ENCODE measurements around the gene UNC45A.

DNA sequence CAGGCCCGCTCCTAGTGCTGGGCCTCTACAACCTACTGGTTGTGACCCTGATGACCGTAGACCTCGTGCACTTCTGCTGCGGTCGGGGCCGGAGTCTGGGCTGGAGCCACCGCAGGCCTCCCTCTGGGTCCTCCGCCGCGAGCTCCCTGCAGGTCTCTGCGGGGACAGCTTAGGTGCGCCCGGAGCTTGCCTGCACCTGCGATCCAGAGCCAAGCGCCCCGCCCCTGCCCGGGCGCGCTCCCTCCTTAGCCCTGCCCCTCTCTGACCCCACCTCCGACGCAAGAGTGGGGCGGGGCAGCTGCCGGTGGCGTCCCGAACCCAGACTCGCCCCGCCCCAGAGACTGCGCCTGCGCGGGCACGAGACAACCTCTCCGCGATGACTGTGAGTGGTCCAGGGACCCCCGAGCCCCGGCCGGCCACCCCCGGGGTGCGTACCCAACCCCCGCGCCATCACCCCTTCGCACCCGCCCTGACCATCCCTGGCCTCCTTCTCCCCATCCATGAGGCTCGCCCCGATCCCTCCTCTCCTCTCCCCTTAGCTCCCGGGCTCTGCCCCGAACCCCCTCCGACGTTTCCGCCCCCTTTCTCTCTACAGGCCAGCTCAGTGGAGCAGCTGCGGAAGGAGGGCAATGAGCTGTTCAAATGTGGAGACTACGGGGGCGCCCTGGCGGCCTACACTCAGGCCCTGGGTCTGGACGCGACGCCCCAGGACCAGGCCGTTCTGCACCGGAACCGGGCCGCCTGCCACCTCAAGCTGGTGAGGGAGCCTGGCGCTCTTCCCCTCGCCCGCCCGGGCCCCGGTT lies at the start of gene UNC45A:
- TF ChIP-seq, protein P1, sequence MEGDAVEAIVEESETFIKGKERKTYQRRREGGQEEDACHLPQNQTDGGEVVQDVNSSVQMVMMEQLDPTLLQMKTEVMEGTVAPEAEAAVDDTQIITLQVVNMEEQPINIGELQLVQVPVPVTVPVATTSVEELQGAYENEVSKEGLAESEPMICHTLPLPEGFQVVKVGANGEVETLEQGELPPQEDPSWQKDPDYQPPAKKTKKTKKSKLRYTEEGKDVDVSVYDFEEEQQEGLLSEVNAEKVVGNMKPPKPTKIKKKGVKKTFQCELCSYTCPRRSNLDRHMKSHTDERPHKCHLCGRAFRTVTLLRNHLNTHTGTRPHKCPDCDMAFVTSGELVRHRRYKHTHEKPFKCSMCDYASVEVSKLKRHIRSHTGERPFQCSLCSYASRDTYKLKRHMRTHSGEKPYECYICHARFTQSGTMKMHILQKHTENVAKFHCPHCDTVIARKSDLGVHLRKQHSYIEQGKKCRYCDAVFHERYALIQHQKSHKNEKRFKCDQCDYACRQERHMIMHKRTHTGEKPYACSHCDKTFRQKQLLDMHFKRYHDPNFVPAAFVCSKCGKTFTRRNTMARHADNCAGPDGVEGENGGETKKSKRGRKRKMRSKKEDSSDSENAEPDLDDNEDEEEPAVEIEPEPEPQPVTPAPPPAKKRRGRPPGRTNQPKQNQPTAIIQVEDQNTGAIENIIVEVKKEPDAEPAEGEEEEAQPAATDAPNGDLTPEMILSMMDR (optimal IDR thresholded peaks at IDR 0.05 in 1 of 3, IDR thresholded peaks at IDR 0.05 in 1 of 3, conservative IDR thresholded peaks at IDR 0.05 in 1 of 3; ENCODE audit: extremely low read depth in 1 of 3, insufficient read depth in 2 of 3, low read length in 3 of 3): no peak
- TF ChIP-seq EZH2 (IDR thresholded peaks at IDR 0.05; ENCODE audit: low read length): no peak

Data from keratinocyte (primary cell).